Stimulated activated CD4-positive, alpha-beta T cell treated with anti-CD3 and anti-CD28 coated beads, Interleukin-2, amount 100 ng/mL, for 24 hours (primary cell): ENCODE measurements around the gene CDC45.
"Not testable (repeated sequence)": the region's sequence is repeated elsewhere in the genome, so short reads cannot be mapped to it uniquely, and the experiment has no call there.

ENCODE experiments used
- DNase-seq, 2 donors: peaks; one replicate each; pipeline ENCODE4 v3.0.0-alpha.2; 2020

The CDC45 gene

DNA sequence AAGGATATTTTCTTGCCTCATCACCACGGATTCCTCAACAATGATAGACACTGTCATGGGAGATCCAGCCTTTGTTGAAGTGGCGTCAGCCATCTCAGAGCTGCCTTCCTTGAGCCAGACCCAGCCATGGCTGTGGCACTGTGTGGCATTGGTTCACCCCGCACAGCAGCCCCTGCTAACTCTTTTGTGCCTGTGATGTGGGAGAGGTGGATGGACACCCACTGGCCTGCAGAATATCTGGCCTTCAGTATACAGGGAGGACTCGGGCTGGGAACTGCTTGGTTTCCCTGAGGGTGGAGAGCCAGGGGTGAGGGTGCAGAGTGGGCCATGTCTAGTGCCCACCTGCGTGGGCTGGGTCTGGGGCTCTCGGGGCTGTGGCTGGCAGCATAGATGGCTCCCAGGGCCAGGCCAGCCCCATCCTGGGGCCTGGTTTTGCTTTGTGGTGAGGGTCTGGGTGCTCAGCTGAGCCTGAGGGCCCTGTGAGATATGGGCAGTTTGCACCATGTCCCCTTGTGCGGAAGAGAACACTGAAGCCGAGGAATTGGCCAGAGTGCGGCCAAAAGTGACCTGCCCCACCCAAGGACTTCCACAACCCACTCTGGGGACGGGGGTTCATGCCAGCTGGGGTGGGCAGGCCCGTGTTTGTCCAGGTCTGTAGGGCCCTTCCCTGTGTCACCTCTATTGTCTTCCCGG, 38.3 kb downstream of the CDC45 start:
- DNase-seq = no peak

DNA sequence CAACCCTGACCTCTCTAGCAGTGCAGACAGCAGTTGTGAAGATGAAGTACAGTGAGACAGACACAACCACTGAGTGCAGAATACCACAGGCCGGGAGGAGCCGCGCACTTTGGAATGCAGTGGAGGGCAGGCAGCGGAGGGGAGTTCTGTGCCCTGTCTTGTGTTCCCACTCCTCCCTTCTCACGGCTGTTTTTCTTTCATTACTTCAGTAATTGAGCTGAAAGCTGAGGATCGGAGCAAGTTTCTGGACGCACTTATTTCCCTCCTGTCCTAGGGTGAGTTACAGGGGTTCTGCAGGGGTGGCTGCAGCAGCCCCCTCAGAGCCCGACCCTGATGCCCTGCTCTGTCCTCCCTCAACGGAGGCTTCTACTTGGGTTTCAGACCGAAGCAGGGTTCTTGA, 38.9 kb downstream of the CDC45 start:
- DNase-seq = no peak

- DNase-seq = no peak
Observed at GRCh38 chr22:19519041-19519926, 39.6 kb downstream of the CDC45 start.

GRCh38 chr22:19520007-19520406, 40.3 kb downstream of the CDC45 start:
- DNase-seq = no peak

DNA sequence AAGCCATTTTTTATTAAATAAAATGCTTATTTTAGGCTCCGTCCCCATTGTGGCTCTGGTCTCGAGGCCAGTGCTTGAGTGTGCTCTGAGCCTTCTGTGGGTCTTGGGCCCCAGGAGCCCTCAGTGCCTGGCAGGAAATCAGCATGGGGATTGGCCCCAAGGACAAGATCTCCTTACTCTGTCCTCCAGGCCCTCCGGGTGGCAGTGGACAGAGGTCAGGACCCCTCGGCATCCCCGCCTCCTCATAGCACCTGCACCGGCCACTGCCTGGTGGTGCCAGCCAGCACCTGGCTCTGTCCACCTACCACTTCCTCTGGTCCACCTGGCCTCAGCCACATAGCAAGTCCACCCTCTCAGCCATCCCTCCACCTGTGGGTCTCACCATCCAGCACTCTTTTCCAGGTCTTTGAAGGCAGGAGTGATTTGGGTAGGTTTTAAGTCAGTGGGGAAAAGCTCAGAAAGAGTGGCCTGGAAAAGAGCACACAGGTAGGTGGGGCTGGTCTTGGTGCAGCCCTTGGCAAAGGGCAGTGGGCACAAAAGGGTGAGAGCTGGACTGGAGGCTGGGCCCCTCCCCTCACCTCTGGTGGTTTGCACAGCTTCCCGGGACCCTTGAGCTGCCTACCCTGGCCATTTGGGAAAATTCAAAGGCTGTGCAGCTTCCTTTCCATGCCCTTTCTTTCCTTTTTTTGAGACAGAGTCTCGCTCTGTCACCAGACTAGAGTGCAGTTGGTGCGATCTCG, 41.0 kb downstream of the CDC45 start:
- DNase-seq = no peak

- DNase-seq = no peak
Observed at GRCh38 chr22:19522190-19522880, 42.6 kb downstream of the CDC45 start.

GRCh38 chr22:19522881-19523239, 43.1 kb downstream of the CDC45 start:
- no peak for DNase-seq

DNA sequence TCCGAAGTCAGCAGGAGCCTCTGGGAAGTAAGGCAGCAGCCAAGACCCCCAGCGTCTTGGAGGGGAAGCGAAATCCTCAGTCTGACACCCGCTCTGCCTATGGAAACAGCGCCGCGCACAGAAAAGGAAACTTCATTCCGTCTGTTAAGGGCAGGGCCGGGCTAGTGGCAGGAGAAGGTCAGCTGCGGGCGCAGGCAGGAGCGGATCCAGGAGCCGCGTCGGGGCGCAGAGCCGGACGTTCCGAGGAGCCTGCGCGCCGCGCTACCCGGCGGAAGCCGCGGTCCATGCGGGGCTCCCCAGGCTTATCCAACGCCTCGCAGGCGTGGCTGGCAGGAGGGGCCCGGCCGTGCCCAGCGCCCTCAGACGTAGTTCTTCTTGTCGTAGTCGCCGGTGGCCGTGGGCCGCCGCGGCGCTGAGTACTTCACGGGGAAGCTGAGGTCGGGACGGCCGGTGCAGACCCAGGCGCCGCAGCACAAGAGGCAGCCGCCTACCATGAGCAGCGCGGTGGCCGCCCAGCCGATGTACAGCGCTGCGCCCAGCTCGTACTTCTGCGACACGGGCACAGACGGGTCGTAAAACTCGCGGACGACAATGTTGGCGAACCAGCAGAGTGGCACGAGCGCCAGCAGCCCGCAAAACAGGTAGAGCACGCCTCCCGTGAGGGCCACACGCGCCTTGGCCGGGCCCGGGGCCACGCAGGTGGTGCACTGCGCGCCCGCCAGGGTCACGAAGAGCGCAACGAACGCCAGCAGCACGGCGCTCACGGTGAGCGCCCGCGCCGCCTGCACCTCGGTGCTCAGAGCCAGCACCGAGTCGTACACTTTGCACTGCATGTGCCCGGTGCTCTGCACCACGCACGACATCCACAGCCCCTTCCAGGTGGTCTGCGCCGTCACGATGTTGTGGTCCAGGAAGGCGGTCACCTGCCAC, 43.8 kb downstream of the CDC45 start:
- peak in 1 of 2 donors; percentile 47 for DNase-seq

DNA sequence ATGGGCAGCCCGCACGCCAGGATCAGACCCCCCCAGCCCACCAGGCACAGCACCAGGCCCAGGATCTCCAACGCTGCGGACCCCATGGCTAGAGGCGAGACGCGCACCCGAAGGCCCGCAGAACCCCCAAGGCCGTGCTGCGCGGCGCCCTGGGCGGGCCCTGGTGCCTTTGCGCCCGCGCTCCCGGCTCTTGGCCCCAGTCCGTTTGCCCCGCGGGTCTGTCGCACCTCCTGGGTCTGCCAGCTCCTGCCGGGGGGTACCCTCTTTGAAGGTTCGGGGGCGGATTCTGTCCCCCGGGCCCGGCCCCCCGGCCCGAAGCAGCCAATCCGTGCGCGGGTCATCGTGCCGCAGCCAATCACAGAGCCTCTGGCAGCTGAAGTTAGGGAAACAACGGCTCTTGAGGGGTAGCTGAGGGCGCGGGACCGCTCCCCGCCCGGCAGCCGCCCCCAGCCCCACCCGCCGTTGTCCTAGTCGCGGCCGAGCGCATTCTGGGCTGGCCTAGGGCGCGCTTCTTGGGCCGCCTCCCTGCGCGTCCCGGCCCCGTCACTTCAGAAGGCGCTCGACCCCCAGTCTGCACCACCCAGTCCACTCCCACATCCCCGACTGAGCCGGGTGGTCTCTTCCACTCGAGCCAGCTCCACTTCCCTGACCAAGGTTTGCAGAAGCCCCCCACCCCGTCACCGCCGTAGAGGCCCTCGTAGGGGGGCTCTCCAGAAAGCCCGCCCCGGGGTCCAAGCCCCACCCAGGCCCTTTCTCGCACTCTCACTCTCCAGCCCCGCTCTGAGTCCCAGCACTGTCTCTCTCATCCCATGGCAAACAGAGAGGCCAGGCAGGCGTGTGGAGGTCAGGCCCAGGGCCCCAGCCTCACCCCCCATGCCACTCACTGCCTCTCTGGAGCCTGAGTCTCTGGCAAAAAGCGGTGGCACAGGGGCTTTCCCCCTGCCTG, 44.7 kb downstream of the CDC45 start, which contains the start of gene CLDN5:
Gene CLDN5 (minus strand): TSS at position 241 of the 946 bp plus-strand sequence. CDS start 155 bp downstream, at position 86.
- peak in 1 of 2 donors; percentile 43 for DNase-seq

DNA sequence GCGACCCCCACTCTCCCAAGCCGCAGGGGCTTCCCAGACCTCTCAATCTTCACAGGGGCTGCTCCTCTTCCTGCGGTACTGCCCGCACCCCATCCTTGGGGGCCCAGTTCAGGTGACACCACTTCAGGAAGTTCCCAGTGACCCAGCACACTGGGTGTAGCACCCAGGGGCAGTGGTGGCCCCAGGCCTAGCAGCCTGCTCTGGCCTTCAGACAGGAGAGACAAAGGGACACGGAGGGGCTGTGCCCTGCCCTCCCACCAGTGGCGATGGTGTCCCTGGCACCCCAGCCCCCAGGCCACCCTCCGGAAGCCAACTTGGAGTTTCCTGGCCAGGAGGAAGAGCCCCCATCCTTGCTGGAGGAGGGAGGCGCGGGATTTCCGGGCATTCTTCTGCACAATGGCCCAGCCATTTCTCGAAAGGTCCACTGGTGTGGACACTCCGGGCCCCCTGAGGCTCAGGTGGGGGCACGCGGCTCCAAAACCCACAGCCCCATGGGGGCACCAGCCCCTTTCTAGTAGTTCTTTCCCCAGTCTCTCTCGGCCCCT, 45.5 kb downstream of the CDC45 start:
- DNase-seq = no peak

- DNase-seq = no peak
Observed at GRCh38 chr22:19525666-19526065, 45.9 kb downstream of the CDC45 start.

DNA sequence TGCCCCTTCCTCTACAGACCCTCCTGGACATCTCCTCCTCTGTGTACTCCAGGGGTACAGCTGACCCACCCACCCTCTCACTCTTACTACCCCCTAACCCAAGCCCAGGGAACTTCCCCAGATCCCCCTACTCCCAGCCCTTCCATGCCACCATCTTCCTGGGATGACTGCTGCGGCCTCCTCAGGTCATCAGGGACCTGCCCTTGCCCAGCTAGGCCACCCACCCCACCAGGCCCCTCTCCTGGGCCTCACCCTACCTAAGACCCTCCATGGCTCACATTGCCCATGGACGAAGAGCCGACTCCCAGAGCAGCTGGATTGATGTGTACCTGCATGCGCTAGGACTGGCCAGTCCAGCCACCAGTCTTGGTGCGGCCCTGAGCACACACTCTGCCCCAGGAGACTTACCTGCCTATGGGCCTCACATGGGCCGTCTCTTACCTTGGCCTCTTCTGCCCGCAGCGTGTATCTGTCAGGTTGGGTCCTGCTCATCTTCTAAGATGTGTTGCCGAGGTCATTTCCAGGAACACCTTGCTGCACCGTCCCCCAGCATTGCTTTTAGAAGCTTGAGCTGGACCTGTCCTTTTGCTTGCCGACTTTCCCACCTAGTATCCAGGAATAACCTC, 46.5 kb downstream of the CDC45 start:
- DNase-seq = no peak

DNA sequence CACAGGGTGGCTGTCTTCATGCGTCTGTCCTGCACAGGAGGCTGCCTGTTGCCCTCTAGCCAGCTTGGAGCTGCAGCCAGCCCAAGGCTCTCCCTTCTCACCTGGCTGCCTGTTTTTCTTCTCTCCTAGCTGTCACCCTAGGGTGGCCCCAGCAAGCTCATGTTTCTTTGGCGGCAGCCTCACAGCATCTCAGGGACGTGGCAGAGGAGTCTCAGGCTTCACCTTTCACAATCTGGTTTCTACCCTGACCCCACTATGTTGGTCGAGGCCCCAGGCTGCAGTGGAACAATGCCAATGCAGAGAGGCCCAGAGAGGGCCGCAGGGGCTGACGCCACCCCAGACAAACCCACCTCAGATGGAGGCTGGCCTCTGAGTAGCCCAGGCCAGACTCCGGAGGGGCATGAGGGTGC, 47.0 kb downstream of the CDC45 start:
- no peak for DNase-seq

DNA sequence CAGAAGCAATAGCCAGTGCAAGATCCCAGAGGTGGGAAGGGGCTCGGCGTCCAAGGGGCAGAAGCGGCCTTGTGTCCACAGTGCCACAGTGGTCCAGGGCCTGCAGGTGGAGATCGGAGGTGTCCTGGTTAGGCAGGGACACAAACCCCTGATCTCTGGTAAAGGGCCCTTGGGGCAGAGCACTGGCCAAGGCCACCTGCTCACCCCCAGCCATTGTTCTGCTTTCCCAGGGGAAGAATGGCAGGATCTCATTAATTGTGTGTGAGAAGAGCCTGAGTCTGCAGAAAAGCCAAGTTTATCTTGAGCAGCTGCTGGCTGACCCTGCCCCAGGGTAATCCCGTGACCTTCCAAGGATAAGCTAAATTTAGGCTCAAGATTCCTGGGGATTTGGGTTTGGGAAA, 47.6 kb downstream of the CDC45 start:
- DNase-seq = no peak

GRCh38 chr22:19527861-19528417, 48.2 kb downstream of the CDC45 start:
- DNase-seq = no peak

GRCh38 chr22:19529811-19530210, 50.1 kb downstream of the CDC45 start:
- DNase-seq = no peak

GRCh38 chr22:19530751-19531150, 51.0 kb downstream of the CDC45 start:
- DNase-seq = no peak

GRCh38 chr22:19531327-19531726, 51.6 kb downstream of the CDC45 start:
- DNase-seq = not testable (repeated sequence)

DNA sequence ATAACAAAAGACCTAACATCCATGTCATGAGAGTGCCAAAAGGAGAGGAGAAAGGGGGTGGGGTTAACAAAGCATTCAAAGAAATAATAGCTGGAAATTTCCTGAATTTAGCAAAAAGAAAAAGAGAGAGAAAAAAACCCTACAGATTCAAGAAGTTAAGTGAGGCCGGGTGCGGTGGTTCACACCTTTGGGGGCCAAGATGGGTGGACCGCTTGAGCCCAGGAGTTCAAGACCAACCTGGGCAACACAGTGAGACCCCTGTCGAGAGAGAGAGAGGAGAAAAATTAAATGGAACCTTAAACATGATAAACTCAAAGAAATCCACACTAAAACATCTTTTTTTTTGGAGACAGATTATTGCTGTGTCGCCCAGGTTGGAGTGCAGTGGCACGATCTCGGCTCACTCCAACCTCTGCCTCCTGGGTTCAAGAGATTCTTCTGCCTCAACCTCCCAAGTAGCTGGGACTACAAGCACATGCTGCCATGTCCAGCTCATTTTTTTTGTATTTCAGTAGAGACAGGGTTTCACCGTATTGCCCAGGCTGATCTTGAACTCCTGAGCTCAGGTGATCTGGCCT, 53.4 kb downstream of the CDC45 start:
- DNase-seq = no peak
